GM19438 (cell line): Measurements from ENCODE around the gene CMTM7.
A peak's percentile ranks its signal among the peaks of the same experiment; 100 is the strongest.

Experiments
- ATAC-seq: cut with Tn5 transposase; IDR thresholded peaks from one replicate; pipeline ENCODE4 v1.9.1; 2021; ENCODE audit warnings: low read depth; ENCODE audit not compliant: unreplicated experiment

The CMTM7 gene

DNA sequence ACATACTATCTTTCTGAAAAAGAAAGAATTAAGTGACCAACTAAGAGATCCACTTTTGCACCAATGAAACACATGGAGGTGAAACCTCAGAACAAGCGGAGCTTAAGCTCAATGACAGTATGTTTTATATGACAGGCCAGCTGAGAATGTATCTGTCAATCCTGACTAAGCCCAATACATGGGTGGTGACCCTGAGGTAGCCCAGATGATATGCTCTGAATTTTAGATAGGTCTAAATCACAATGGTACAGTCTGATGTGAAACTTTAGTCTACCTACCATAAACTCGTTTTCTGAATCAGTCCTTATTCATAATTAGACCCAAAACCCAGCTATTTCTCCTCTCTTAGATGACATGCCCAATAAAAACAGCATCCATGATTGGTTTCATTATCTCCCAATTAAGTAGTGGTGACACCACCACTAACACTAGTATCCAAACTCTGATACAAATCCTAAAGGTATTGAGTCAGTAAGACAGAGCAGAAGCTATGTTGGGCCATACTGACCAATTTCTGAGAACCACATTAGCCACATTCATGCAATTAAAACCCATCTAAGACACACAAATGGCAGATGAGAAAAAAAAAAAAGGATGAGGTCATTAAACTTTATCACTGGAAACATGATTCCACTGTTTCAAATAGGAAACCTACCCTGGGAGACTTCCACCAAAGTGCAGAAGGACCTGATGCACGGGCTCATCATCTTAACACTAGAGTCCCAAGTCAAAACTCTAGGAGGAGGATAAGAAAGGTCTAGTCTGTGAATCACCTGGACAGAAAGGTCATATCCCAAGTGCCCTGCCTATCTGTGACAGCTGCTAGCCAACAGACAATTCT, 90.4 kb downstream of the CMTM7 start:
- ATAC-seq: no peak

DNA sequence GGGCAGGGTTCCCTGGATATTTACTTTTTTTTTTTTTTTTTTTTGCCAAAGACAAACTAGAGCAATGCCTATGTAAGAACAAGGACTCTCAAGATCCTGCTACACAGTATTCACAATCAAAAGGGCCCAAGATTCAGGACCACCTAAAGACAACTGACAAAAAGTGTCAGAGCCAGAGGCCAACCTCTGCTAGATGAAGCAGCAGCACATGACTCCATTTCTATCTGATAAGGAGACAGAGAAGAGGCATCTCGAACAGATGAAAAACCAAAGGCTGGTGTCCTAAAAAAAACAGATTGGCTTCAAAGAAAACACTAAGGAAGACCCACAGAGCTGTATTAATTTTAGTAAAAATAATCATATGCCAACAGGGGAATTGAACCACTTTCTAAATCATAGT, 91.0 kb downstream of the CMTM7 start:
- ATAC-seq: no peak

DNA sequence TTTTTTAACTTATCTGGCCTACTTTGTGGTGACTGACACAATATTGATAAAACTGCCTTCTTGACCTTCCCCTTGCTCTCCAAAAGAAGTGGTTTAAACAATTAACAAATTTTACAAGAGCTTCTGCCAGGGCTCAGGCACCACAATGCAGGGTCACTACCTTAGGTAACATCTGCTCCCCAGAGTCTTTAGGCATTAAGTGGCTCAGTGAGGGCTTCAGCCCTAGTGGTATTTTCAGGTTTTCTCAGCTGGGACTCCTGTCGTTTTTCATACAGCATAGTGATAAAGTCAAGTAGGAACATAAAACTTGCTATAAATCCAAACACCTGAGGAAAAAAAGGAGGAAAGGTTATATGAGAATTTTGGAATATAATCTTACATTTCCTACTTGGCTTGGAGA, 92.1 kb downstream of the CMTM7 start:
- no peak for ATAC-seq

DNA sequence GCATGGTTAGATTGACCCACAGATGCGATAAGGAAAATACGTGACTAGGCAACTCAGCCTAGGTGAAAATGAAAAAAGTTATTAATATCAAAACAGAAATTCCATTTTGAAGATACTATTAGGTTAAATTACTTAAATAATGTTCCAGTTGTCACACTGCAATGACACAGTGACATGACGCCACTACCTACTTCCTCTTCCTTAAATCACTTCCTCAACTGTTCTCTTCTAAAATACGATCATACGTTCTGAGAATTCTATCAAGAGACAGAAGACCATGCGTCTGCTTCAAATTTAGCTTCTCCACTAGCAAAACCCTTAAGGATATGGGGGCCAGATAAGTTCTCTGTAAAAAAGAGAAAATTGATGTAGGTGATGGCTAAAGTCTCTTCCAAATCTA, 92.8 kb downstream of the CMTM7 start:
- ATAC-seq: no peak

DNA sequence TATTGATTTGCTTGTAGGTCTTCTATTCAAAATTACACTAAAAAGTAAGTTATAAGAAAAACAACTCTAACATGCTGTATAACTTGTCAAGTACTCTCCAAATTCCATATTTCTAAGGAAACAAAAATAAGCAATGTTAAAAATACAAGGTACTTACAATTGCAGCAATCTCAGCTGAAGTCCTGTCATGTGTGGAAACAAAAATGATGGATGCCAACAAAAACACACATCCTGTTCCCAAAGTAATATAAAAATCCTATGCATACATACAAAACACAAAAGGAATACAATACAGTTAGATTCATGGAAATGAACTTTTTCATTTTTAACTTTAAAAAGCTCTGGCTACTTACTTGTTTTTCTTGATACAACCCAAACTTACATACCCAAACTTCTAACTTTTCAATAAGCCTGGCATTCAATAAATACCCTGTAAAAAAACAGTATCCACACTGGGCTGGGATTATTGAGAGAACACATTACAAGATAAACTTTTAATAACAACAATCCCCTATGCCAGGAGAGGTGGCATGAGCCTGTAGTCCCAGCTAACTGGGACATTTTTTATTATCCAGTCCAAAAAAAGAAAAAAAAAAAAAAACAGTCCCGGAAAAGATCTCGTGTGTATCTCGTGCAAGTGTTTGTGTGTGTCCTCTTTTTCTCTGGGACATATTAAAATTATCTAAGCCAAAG, 96.3 kb downstream of the CMTM7 start:
- no peak for ATAC-seq

GRCh38 chr3:32488474-32489008, 96.9 kb downstream of the CMTM7 start:
- no peak for ATAC-seq

GRCh38 chr3:32492684-32493436, 101.2 kb downstream of the CMTM7 start:
- ATAC-seq: no peak

DNA sequence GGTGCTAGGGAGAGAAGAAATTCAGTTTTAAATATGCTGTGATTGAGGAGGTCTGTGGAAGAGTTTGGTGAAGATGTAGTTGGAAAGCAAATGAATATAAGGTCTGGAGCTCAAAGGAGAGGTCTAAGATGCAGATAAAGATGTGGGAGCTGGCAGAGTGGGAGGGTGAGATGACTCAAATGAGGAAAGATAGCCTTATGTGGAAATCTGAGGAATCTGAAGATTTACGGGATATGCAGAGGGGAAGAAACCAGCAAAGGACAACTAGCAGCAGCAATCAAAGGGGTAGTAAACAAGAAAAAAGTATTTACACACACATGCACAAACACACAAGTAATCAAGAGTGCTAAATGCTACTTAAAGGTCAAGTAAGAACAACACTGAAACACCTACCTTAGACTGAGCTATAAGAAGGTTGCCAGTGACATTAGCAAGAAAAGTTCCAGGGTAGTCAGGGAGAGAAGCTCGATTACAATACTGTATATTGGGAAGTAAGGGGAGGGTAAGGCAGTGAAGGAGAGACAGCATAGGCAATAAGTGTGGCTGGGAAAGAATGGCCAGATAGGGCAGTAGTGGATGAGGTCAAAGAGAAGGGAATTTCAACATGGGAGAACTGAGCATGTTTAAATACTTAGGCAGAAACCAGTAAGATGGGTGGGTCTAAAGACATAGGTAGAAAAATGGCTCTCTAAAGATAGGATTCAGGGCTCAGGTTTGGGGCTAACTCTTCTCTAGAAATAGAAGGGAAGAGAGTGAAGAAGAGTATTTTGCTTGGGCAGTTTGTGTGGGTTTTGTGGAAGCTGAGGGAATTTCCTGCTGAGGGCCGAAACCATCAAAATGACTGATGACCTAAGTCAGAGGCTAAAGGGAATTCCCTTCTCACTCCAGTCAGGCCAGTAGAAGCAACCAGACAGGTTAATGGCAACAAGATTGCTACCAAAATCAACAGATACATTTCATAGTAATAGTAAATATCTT, 102.1 kb downstream of the CMTM7 start:
- ATAC-seq: peak; percentile 78

GRCh38 chr3:32495085-32495484, 103.4 kb downstream of the CMTM7 start:
- ATAC-seq: no peak

- ATAC-seq: no peak
Observed at GRCh38 chr3:32495609-32496008, 104.0 kb downstream of the CMTM7 start.

DNA sequence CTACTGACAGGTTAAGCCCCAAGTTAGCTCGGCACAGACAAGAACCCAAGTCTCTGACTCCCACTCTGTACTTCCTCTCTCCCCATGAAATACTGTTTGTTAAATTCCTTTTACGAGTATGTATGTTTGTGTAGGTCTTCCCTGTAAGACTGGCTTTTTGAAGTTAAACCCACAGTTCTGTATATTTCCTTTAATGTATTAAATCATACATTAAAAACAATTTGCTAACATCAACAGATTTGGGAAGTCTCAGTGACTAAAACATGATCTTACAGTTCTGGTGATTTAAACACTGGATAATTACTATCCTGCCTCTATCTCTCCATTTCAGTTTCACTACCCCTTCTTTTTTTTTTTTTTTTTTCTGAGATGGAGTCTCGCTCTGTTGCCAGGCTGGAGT, 106.6 kb downstream of the CMTM7 start:
- ATAC-seq: no peak

- no peak for ATAC-seq
Observed at GRCh38 chr3:32498992-32499391, 107.3 kb downstream of the CMTM7 start.

DNA sequence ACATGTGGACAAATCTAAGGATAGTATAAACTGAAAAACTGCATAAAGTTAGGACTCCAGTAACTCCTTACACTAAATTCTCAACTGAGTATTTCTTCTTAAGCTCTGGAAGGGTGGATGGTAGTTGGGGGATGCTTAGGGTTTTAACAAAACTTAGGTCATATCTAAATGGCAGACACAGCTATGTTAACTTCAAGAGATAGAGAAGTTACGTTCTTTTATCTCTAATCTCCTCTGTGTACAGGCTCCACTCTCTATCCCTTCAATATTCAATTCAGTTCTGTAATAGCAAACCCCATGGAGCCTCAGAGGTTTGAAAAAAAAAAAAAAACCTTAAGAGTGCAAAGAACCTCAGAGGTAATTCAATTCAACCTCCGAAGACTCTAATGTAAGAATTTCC, 107.9 kb downstream of the CMTM7 start:
- ATAC-seq: no peak

- ATAC-seq: no peak
Observed at GRCh38 chr3:32500231-32500630, 108.6 kb downstream of the CMTM7 start.

- no peak for ATAC-seq
Observed at GRCh38 chr3:32500880-32501782, 109.5 kb downstream of the CMTM7 start.

- no peak for ATAC-seq
Observed at GRCh38 chr3:32501783-32502117, 110.1 kb downstream of the CMTM7 start.

DNA sequence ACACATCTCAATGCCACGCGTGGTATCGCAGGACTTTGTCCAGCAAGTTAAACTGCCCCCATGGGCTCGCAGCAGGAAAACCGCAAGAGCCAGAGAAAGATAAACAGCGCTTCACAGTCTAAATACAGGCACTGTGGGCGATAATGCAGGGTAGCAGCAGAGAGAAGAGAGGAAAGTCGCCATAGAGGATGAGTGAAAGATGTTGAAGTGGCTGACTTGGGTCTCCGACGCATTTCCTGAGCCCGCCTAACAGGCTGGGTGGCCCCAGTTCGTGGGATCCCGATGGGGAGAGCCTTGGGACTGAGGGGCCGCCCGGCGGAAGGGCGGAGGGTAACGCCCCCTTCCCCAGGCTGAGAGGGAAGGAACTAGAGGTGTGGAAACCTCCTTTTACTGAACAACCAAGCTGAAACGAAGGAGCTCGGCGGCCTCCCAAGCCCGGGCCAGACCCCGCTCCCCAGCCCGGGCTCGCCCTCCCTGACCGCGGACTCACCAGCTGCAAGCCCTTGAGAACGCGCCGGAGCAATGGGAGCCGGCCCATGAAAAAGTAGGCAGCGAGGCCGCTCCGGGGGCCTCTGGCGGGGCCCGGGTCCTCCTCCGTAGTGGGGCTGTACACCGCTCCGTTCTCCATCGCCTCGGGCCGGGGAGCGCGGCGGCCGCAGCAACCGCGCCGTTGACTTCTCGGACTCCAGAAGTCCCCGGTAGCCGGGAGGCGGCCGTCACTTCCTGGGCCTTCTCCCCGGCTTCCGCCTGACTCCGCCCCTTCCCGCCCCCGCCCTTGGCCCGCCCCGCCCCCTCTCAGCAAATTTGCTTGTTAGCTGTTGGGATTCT, 110.7 kb downstream of the CMTM7 start, which contains the start of gene CMTM6:
TSS of gene CMTM6 (minus strand) at position 735 of the 828 bp plus-strand sequence. CDS start at position 628, 107 bp downstream.
- ATAC-seq: peak; percentile 83

GRCh38 chr3:32502946-32503286, 111.3 kb downstream of the CMTM7 start:
- ATAC-seq: peak; percentile 7
